Panc1 (cell line): Measurements from ENCODE around the gene TENT5C. TPM values are rescaled to one million over a fixed set of nuclear protein-coding genes. Genes with fewer than 3 reads are reported as not detected.

Experiments
- ATAC-seq: fragments of 200-7000 bp; cut with Tn5 transposase; 2 replicates; pipeline ENCODE4 v1.9.1; 2020; ENCODE audit warnings: mild to moderate bottlenecking, moderate library complexity
- BruUV-seq: library from RNA; stranded (reverse); fragments of 400-500 nt; replicated peaks from 2 replicates; lab custom pipeline; 2021; lab: Mats Ljungman, UMichigan
- CTCF ChIA-PET: fragments of 300-600 bp; sonication (Branson Sonifier 250); formaldehyde crosslinking; loops from one replicate; lab custom pipeline; 2022; ENCODE audit warnings: antibody characterized with exemption; lab: Charles Lee
- POLR2A ChIA-PET: fragments of 300-600 bp; sonication (Branson Sonifier 250); formaldehyde crosslinking; loops from one replicate; lab custom pipeline; 2022; ENCODE audit warnings: antibody characterized with exemption; lab: Charles Lee
- DNase-seq: peaks from one replicate; pipeline ENCODE4 v3.0.0-alpha.2; 2010; ENCODE audit warnings: low read depth, low spot score
- H3K27ac ChIP-seq: 2 replicates; pipeline ENCODE4 v1.5.1; 2011; ENCODE audit warnings: mild to moderate bottlenecking, low read length, inconsistent platforms
- H3K27me3 ChIP-seq: fragments of 200-500 bp; sonication (Bioruptor generic); 2 replicates; pipeline ENCODE4 v1.6.0; 2014; ENCODE audit warnings: low read length, inconsistent platforms; ENCODE audit not compliant: control insufficient read depth, insufficient read depth
- H3K36me3 ChIP-seq: fragments of 200-500 bp; sonication (Bioruptor generic); 2 replicates; pipeline ENCODE4 v1.5.1; 2014; ENCODE audit warnings: inconsistent platforms, mild to moderate bottlenecking, low read length, moderate library complexity; ENCODE audit not compliant: control insufficient read depth, insufficient read depth
- H3K4me1 ChIP-seq: 2 replicates; pipeline ENCODE4 v1.5.1; 2011; ENCODE audit warnings: inconsistent platforms, mild to moderate bottlenecking, low read length, moderate library complexity; ENCODE audit not compliant: control insufficient read depth, insufficient read depth
- H3K4me3 ChIP-seq, 2 experiments: 2 replicates each; pipeline ENCODE4 v1.5.1; 2011 to 2012; ENCODE audit warnings: low read depth in 2 of 2, low read length in 2 of 2, mild to moderate bottlenecking in 2 of 2, inconsistent platforms in 1 of 2, moderate library complexity in 1 of 2
- H3K9me3 ChIP-seq: fragments of 200-500 bp; sonication (Bioruptor generic); 2 replicates; pipeline ENCODE4 v1.5.1; 2014; ENCODE audit warnings: low read depth, mild to moderate bottlenecking, inconsistent platforms, low read length, moderate library complexity; ENCODE audit not compliant: control insufficient read depth, insufficient read depth
- POLR2AphosphoS5 ChIP-seq: IDR thresholded peaks from 2 replicates; pipeline ENCODE4 v1.6.1; 2012; ENCODE audit warnings: mild to moderate bottlenecking, low read depth, low read length, moderate library complexity
- SIN3A ChIP-seq: IDR thresholded peaks from 2 replicates; pipeline ENCODE4 v1.6.1; 2012; ENCODE audit warnings: low read depth, mild to moderate bottlenecking, low read length, moderate library complexity, borderline replicate concordance; ENCODE audit not compliant: insufficient read depth
- TCF7L2 ChIP-seq: IDR thresholded peaks from 2 replicates; pipeline ENCODE4 v1.6.1; 2011; ENCODE audit warnings: mild to moderate bottlenecking, low read depth, low read length, inconsistent platforms
- in situ Hi-C: cut with HindIII; loops from 2 replicates; pipeline ENCODE4 v1.10.0; 2016; ENCODE audit warnings: low sequenced_read_pairs, low pct_unique_long_range_greater_than_20kb
- intact Hi-C: fragments of 100-400 bp; cut with micrococcal nuclease; formaldehyde crosslinking; loops from one replicate; pipeline ENCODE4 v1.10.0; 2022; ENCODE audit not compliant: unreplicated experiment
- total RNA-seq: library from RNA; stranded (reverse); gene quantifications from one replicate; pipeline ENCODE4 v1.2.1, GENCODE V29; 2021; ENCODE audit not compliant: unreplicated experiment
- TF ChIP-seq, protein P1 (sequence below), 2 experiments: IDR thresholded peaks; 2 replicates each; pipeline ENCODE4 v1.6.1; 2011 to 2012; ENCODE audit warnings: low read depth in 2 of 2, control low read depth in 1 of 2, low read length in 1 of 2, mild to moderate bottlenecking in 1 of 2, moderate library complexity in 1 of 2; ENCODE audit not compliant: insufficient read depth in 1 of 2
- TF ChIP-seq, protein P2 (sequence below): fragments of 450-650 bp; IDR thresholded peaks from 2 replicates; pipeline ENCODE4 v1.5.1; 2017; ENCODE audit warnings: mild to moderate bottlenecking

TENT5C gene
- total RNA-seq, 1 experiment from 2014 or later, result 8.9 TPM

DNA sequence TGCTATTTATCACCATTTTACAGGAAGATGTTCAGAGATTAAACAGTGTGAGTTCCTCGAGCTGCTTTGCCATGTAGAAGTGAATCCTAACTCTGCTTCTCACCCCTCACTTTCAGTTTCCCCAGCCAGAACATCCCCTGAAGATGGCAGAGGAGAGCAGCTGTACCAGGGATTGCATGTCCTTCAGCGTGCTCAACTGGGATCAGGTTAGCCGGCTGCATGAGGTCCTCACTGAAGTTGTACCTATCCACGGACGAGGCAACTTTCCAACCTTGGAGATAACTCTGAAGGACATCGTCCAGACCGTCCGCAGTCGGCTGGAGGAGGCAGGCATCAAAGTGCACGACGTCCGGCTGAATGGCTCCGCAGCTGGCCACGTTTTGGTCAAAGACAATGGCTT is 16.9 kb downstream of the TENT5C start:
- no TSS peak for BruUV-seq
- intact Hi-C loops (no loop called here), in situ Hi-C loops (no loop called here)
- Histone ChIP-seq H3K9me3 (no peaks in the 10 kb centered on the region), H3K4me3 (no peak overlapping the region), H3K4me1 (no peaks in the 10 kb centered on the region), H3K27ac (no peak overlapping the region), H3K36me3 (no peaks in the 10 kb centered on the region), H3K27me3 (no peaks in the 10 kb centered on the region)
- TF ChIP-seq, protein P1, sequence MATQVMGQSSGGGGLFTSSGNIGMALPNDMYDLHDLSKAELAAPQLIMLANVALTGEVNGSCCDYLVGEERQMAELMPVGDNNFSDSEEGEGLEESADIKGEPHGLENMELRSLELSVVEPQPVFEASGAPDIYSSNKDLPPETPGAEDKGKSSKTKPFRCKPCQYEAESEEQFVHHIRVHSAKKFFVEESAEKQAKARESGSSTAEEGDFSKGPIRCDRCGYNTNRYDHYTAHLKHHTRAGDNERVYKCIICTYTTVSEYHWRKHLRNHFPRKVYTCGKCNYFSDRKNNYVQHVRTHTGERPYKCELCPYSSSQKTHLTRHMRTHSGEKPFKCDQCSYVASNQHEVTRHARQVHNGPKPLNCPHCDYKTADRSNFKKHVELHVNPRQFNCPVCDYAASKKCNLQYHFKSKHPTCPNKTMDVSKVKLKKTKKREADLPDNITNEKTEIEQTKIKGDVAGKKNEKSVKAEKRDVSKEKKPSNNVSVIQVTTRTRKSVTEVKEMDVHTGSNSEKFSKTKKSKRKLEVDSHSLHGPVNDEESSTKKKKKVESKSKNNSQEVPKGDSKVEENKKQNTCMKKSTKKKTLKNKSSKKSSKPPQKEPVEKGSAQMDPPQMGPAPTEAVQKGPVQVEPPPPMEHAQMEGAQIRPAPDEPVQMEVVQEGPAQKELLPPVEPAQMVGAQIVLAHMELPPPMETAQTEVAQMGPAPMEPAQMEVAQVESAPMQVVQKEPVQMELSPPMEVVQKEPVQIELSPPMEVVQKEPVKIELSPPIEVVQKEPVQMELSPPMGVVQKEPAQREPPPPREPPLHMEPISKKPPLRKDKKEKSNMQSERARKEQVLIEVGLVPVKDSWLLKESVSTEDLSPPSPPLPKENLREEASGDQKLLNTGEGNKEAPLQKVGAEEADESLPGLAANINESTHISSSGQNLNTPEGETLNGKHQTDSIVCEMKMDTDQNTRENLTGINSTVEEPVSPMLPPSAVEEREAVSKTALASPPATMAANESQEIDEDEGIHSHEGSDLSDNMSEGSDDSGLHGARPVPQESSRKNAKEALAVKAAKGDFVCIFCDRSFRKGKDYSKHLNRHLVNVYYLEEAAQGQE (IDR thresholded peaks at IDR 0.05; ENCODE audit: insufficient read depth in 1 of 2, low read depth in 2 of 2, low read length in 1 of 2), result no peak
- TF ChIP-seq, protein P2, sequence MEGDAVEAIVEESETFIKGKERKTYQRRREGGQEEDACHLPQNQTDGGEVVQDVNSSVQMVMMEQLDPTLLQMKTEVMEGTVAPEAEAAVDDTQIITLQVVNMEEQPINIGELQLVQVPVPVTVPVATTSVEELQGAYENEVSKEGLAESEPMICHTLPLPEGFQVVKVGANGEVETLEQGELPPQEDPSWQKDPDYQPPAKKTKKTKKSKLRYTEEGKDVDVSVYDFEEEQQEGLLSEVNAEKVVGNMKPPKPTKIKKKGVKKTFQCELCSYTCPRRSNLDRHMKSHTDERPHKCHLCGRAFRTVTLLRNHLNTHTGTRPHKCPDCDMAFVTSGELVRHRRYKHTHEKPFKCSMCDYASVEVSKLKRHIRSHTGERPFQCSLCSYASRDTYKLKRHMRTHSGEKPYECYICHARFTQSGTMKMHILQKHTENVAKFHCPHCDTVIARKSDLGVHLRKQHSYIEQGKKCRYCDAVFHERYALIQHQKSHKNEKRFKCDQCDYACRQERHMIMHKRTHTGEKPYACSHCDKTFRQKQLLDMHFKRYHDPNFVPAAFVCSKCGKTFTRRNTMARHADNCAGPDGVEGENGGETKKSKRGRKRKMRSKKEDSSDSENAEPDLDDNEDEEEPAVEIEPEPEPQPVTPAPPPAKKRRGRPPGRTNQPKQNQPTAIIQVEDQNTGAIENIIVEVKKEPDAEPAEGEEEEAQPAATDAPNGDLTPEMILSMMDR, result no peak
- no peak for TF ChIP-seq SIN3A
- no peak for TF ChIP-seq POLR2AphosphoS5
- no peak for TF ChIP-seq TCF7L2
- DNase-seq (no peak), ATAC-seq (no peak)
- ChIA-PET POLR2A (interaction anchor here (0.7 kb wide), 1 partner anchor 78 kb away, joined by 3 read pairs; no protein-coding TSS in a partner anchor), CTCF (no interaction called here)

DNA sequence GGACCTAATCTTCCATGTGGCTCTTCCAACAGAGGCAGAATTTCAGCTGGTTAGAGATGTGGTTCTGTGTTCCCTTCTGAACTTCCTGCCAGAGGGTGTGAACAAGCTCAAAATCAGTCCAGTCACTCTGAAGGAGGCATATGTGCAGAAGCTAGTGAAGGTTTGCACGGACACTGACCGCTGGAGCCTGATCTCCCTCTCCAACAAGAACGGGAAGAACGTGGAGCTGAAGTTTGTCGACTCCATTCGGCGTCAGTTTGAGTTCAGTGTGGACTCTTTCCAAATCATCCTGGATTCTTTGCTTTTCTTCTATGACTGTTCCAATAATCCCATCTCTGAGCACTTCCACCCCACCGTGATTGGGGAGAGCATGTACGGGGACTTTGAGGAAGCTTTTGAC is 17.3 kb downstream of the TENT5C start:
- H3K27ac ChIP-seq, result no peak overlapping the region
- no peaks in the 10 kb centered on the region for H3K36me3 ChIP-seq
- H3K4me1 ChIP-seq, result no peaks in the 10 kb centered on the region
- no peak for ATAC-seq
- intact Hi-C loops, result no loop called here
- in situ Hi-C loops, result no loop called here
- TF ChIP-seq, protein P1 (IDR thresholded peaks at IDR 0.05; ENCODE audit: insufficient read depth in 1 of 2, low read depth in 2 of 2, low read length in 1 of 2), result no peak
- TF ChIP-seq SIN3A (no peak), POLR2AphosphoS5 (no peak), TCF7L2 (no peak)
- TF ChIP-seq, protein P2, result no peak
- no peak for DNase-seq
- POLR2A ChIA-PET, result interaction anchor here (0.7 kb wide), 1 partner anchor 79 kb away, joined by 3 read pairs; no protein-coding TSS in a partner anchor
- H3K27me3 ChIP-seq, result no peaks in the 10 kb centered on the region
- CTCF ChIA-PET, result no interaction called here
- no peak overlapping the region for H3K4me3 ChIP-seq
- H3K9me3 ChIP-seq, result no peaks in the 10 kb centered on the region
- BruUV-seq, result no TSS peak
